ENCODE data around the gene FAM53B.

The FAM53B gene

GRCh38 chr10:124661660-124662180 lies 82.5 kb downstream of the FAM53B start:
- TF ChIP-seq PAX5 (IDR thresholded peaks at IDR 0.05; ENCODE audit: insufficient read depth, low read length, severe bottlenecking) = no peak
- TF ChIP-seq SPI1 (IDR thresholded peaks at IDR 0.05; ENCODE audit: low read depth, low read length) = no peak
- TF ChIP-seq POU2F2 (IDR thresholded peaks at IDR 0.05; ENCODE audit: low read depth, low read length) = no peak
- TF ChIP-seq POLR2A (IDR thresholded peaks at IDR 0.05; ENCODE audit: low read depth, low read length) = no peak
- no peak for TF ChIP-seq POLR2AphosphoS5 (IDR thresholded peaks at IDR 0.05; ENCODE audit: low read depth, low read length)
- TF ChIP-seq TAF1 (IDR thresholded peaks at IDR 0.05; ENCODE audit: low read depth, low read length) = no peak
- no peak for FAIRE-seq

DNA sequence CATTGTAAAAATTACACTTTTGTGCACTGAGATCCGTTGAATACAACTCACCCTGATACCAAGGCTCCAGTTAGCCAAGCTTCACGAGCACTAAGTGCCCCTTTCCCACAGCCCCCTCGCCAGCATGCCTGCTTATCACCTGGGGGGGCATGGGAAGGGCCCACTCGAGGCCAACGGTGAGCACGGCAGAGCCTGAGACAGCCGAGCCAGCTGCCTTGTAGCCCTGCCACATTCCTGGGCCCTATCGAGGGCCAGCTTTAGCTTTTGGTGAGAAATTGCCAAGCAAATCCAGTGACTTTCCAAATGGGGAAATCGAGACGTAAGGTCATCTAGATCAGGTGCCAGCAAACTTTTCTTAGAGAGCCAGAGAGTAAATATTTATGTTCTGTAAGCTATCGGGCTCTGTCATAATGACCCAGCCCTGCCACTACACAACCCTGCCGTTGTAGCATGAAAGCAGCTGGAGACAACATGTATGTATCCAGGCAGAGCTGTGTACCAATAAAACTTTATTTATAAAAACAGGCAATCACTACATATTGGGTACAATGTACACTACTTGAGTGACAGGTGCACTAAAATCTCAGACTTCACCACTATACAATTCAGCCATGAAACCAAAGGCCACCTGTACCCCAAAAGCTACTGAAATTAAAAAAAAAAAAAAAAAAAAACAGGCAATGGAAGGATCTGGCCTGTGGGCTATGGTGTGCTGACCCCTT lies 83.6 kb downstream of the FAM53B start:
- no peak for DNase-seq (ENCODE audit: insufficient read length, low spot score)
- FAIRE-seq = no peak
- TF ChIP-seq POLR2AphosphoS5 (IDR thresholded peaks at IDR 0.05; ENCODE audit: low read depth, low read length) (no peak), POU2F2 (IDR thresholded peaks at IDR 0.05; ENCODE audit: low read depth, low read length) (no peak), PAX5 (IDR thresholded peaks at IDR 0.05; ENCODE audit: insufficient read depth, low read length, severe bottlenecking) (no peak), TAF1 (IDR thresholded peaks at IDR 0.05; ENCODE audit: low read depth, low read length) (no peak), POLR2A (IDR thresholded peaks at IDR 0.05; ENCODE audit: low read depth, low read length) (no peak), SPI1 (IDR thresholded peaks at IDR 0.05; ENCODE audit: low read depth, low read length) (no peak)

More at GRCh38 chr10:124661660-124662180, 82.5 kb downstream of the FAM53B start:
- no peak for DNase-seq (ENCODE audit: insufficient read length, low spot score)

DNA sequence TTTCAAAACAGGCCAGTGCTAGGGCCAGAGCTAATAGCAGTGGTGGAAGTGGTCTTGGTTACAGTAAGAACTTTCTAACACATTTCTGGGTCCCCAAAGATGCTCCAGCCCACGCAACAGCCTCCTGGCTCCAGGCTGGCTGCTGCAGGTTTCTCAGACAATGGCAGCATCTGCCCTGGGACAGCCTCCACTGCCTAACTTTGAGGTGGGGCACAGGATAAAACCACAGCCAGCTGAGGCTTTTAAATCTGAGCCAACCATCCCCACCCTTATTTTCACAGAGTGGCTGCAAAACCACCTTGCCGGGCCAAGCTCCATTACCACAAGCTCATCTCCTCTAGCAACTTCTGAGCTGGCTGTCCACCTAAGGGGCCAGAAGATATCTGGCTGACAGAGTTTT lies 84.8 kb downstream of the FAM53B start:
- FAIRE-seq = no peak
- no peak for DNase-seq (ENCODE audit: insufficient read length, low spot score)
- no peak for TF ChIP-seq POU2F2 (IDR thresholded peaks at IDR 0.05; ENCODE audit: low read depth, low read length)
- TF ChIP-seq PAX5 (IDR thresholded peaks at IDR 0.05; ENCODE audit: insufficient read depth, low read length, severe bottlenecking) = no peak

- FAIRE-seq (peak; percentile 23), DNase-seq (ENCODE audit: insufficient read length, low spot score) (no peak)
- TF ChIP-seq POU2F2 (IDR thresholded peaks at IDR 0.05; ENCODE audit: low read depth, low read length) (no peak), TAF1 (IDR thresholded peaks at IDR 0.05; ENCODE audit: low read depth, low read length) (no peak), PAX5 (IDR thresholded peaks at IDR 0.05; ENCODE audit: insufficient read depth, low read length, severe bottlenecking) (no peak), POLR2AphosphoS5 (IDR thresholded peaks at IDR 0.05; ENCODE audit: low read depth, low read length) (no peak), SPI1 (IDR thresholded peaks at IDR 0.05; ENCODE audit: low read depth, low read length) (no peak), POLR2A (IDR thresholded peaks at IDR 0.05; ENCODE audit: low read depth, low read length) (no peak)
These were observed 85.5 kb downstream of the FAM53B start for GRCh38 chr10:124658591-124659242.

DNA sequence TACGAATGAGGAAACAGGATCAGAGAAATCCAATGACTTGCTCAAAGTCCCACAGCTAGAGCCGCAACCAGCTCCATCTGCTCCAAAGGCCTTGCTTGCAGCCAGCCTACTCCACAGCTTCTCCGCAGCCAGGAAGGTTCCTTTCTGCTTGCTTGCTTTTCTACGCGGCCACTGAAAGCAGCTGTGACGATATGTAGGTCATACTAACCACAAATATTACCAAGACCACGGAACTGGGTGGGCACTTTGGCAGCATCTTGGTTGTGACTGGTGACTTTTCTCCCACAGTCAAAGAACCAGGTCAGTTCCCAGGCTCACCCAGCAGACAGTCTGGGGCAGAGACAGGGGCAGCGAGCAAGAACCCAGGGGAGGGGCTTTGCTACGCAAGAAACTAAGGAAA lies 86.4 kb downstream of the FAM53B start:
- TF ChIP-seq POU2F2 (IDR thresholded peaks at IDR 0.05; ENCODE audit: low read depth, low read length) (no peak), PAX5 (IDR thresholded peaks at IDR 0.05; ENCODE audit: insufficient read depth, low read length, severe bottlenecking) (no peak), TAF1 (IDR thresholded peaks at IDR 0.05; ENCODE audit: low read depth, low read length) (no peak), POLR2A (IDR thresholded peaks at IDR 0.05; ENCODE audit: low read depth, low read length) (no peak), SPI1 (IDR thresholded peaks at IDR 0.05; ENCODE audit: low read depth, low read length) (no peak), POLR2AphosphoS5 (IDR thresholded peaks at IDR 0.05; ENCODE audit: low read depth, low read length) (no peak)
- DNase-seq (ENCODE audit: insufficient read length, low spot score) (no peak), FAIRE-seq (peak; percentile 45)

DNA sequence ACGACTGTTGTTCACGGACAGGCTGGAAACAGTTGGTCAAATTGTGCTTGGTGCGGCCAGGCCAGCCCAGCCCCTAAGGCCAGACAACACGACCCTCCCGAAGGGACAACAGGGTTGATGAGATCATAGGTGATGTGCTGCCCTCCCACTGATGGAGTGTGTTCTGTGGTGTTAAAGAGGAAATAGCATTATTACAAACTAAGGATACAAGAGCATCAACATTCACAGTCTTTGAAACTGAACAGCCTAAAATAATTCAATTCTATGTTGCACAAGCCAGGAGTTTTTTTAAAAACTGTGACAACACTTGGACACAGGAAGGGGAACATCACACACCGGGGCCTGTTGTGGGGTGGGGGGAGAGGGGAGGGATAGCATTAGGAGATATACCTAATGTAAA lies 87.6 kb downstream of the FAM53B start:
- DNase-seq (ENCODE audit: insufficient read length, low spot score) = no peak
- TF ChIP-seq PAX5 (IDR thresholded peaks at IDR 0.05; ENCODE audit: insufficient read depth, low read length, severe bottlenecking) (no peak), POLR2AphosphoS5 (IDR thresholded peaks at IDR 0.05; ENCODE audit: low read depth, low read length) (no peak), TAF1 (IDR thresholded peaks at IDR 0.05; ENCODE audit: low read depth, low read length) (no peak), SPI1 (IDR thresholded peaks at IDR 0.05; ENCODE audit: low read depth, low read length) (no peak), POU2F2 (IDR thresholded peaks at IDR 0.05; ENCODE audit: low read depth, low read length) (no peak), POLR2A (IDR thresholded peaks at IDR 0.05; ENCODE audit: low read depth, low read length) (no peak)
- FAIRE-seq = peak; percentile 20

- DNase-seq (ENCODE audit: insufficient read length, low spot score) (no peak), FAIRE-seq (no peak)
- TF ChIP-seq SPI1 (IDR thresholded peaks at IDR 0.05; ENCODE audit: low read depth, low read length) = no peak
These were observed 88.1 kb downstream of the FAM53B start for GRCh38 chr10:124656113-124656490.

DNA sequence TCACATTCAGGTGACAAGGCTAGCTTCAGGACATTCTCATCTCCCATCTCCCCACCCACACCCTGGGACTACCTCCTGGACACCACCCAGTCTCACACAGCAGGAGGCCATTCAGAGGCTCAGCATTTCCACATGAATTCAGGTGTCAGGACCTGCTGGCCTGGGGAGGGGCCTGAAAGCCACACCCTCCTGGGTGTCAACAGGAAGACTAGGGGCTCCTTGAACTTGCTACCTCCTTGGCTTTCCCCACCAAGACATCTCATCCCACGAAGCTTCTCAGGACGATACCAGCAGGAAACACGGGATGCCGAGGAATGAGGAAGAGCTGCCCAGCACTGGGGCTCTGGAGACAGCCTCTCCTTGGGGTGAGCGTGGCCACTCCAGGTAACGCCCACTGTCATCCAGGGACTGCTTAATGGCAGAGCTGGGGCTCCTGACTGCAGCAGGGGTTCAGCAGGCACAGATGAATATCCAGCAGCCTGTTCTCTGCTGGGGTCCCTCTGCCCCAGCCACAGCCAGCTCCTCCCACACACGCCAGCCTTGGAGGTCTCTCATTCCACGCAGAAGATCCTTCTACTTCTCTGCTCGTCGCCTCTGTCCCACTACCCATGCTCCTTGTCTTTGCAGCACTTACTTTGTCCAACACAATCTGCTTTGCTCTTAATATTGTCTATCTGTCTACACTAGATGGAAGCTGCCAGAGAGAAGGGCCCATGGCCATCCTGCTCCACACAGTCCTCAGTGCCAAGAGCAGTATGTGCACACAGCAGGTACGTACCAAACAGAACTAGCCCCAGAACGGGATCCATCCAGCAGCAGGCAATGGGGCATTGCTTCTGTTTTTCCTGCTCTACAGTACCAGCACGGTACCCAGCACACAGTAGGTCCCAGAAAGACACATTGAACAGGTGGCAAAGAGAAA lies 88.7 kb downstream of the FAM53B start:
- FAIRE-seq (no peak), DNase-seq (ENCODE audit: insufficient read length, low spot score) (no peak)
- TF ChIP-seq PAX5 (IDR thresholded peaks at IDR 0.05; ENCODE audit: insufficient read depth, low read length, severe bottlenecking) (no peak), POLR2A (IDR thresholded peaks at IDR 0.05; ENCODE audit: low read depth, low read length) (no peak), TAF1 (IDR thresholded peaks at IDR 0.05; ENCODE audit: low read depth, low read length) (no peak), POU2F2 (IDR thresholded peaks at IDR 0.05; ENCODE audit: low read depth, low read length) (no peak), POLR2AphosphoS5 (IDR thresholded peaks at IDR 0.05; ENCODE audit: low read depth, low read length) (no peak), SPI1 (IDR thresholded peaks at IDR 0.05; ENCODE audit: low read depth, low read length) (no peak)

- TF ChIP-seq SPI1 (IDR thresholded peaks at IDR 0.05; ENCODE audit: low read depth, low read length) (no peak), POLR2A (IDR thresholded peaks at IDR 0.05; ENCODE audit: low read depth, low read length) (no peak), TAF1 (IDR thresholded peaks at IDR 0.05; ENCODE audit: low read depth, low read length) (no peak), POU2F2 (IDR thresholded peaks at IDR 0.05; ENCODE audit: low read depth, low read length) (no peak), POLR2AphosphoS5 (IDR thresholded peaks at IDR 0.05; ENCODE audit: low read depth, low read length) (no peak), PAX5 (IDR thresholded peaks at IDR 0.05; ENCODE audit: insufficient read depth, low read length, severe bottlenecking) (no peak)
- no peak for DNase-seq (ENCODE audit: insufficient read length, low spot score)
- FAIRE-seq = no peak
These were observed 89.5 kb downstream of the FAM53B start for GRCh38 chr10:124654686-124655085.

Measured in GM12891 (cell line).